GM12873 (cell line): ENCODE results near the gene PRKCH.

Experiments
- TF ChIP-seq, protein P1 (sequence below): IDR thresholded peaks from 2 replicates; pipeline ENCODE4 v1.5.1; 2012; ENCODE audit warnings: low read depth, mild to moderate bottlenecking, moderate library complexity, low read length, control low read depth; ENCODE audit not compliant: insufficient read depth; ENCODE audit errors: missing control alignments

Gene PRKCH

DNA sequence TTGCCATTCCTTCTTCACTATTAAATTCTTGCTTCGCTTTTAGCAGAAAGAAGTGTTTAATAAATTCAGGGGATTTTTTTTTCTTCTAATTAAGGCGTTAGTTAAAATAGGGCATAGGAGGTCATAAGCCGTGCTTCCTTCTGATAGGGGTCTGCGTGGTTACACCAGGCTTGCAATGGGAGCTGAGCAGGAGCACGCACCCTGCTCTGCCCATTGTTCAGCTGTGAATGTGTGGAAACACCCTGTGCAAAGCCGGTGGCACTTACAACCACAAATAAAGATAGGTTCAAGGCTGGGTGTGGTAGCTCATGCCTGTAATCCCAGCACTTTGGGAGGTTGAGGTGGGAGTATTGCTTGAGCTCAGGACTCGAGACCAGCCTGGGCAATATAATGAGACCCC is 162.1 kb downstream of the PRKCH start:
- TF ChIP-seq, protein P1, sequence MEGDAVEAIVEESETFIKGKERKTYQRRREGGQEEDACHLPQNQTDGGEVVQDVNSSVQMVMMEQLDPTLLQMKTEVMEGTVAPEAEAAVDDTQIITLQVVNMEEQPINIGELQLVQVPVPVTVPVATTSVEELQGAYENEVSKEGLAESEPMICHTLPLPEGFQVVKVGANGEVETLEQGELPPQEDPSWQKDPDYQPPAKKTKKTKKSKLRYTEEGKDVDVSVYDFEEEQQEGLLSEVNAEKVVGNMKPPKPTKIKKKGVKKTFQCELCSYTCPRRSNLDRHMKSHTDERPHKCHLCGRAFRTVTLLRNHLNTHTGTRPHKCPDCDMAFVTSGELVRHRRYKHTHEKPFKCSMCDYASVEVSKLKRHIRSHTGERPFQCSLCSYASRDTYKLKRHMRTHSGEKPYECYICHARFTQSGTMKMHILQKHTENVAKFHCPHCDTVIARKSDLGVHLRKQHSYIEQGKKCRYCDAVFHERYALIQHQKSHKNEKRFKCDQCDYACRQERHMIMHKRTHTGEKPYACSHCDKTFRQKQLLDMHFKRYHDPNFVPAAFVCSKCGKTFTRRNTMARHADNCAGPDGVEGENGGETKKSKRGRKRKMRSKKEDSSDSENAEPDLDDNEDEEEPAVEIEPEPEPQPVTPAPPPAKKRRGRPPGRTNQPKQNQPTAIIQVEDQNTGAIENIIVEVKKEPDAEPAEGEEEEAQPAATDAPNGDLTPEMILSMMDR = no peak

DNA sequence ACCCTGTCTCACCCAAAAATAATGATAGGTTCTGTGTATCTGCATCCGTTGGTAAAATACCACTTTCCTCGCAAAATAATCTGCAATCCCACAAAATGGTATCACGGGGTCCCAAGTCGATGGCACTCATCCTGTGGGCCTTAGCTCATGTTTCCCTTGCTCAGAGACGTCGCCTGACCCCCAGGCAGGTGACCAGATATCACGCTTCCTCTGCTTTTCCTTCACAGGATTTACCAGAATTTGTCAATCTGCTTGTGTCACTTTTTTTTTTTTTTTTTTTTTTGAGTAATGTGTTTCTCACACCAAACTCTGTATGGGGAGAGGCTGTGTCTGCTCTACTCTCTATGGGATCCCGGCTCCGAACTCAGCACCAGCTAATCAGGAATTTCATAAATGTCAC is 162.7 kb downstream of the PRKCH start:
- TF ChIP-seq, protein P1 = no peak

DNA sequence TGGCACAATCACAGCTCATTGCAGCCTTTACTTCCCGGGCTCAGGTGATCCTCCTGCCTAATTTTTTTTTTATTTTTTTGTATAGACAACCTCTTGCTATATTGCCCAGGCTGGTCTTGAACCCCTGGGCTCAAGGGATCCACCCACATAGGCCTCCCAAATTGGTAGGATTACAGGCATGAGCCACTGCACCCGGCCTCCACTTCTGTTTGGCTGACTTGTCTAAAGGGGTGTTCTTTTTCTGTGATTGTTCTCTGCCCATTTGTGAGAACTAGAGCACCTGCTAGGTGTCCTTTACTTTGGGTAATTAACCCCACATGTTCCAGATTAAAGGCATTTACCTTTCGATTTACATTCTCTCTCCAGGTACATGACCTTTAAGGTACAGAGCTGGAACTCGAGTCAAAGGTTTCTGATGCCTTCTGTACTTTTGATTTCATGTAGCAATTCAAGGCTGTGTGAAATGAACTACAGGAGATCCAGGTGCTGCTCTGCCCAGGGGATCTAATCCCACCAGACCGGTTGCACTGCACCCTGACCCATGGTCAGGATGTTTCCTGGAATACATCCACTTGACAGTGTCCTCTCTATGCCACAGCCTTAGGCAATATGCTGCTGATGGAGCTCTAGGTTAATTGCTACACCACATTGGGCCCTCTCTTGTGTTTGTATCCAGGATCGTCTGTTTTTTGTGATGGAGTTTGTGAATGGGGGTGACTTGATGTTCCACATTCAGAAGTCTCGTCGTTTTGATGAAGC is 163.6 kb downstream of the PRKCH start:
- TF ChIP-seq, protein P1 = no peak

DNA sequence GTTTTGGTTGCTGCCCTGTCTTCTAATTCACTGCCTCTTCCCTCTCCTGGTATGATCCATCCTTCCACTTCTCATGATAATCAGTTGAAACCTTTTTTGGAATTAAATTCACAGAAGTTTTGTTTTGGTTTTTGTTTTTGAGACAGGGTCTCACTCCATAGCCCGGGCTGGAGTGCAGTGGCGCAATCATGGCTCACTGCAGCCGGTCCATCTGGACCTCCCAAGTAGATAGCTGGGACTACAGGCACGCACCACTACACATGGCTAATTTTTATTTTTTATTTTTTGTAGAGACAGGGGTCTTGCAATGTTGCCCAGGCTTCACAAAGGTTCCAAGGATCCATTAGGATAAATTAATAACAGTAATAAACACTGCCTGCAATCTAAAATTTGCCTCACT is 164.3 kb downstream of the PRKCH start:
- TF ChIP-seq, protein P1 = no peak

DNA sequence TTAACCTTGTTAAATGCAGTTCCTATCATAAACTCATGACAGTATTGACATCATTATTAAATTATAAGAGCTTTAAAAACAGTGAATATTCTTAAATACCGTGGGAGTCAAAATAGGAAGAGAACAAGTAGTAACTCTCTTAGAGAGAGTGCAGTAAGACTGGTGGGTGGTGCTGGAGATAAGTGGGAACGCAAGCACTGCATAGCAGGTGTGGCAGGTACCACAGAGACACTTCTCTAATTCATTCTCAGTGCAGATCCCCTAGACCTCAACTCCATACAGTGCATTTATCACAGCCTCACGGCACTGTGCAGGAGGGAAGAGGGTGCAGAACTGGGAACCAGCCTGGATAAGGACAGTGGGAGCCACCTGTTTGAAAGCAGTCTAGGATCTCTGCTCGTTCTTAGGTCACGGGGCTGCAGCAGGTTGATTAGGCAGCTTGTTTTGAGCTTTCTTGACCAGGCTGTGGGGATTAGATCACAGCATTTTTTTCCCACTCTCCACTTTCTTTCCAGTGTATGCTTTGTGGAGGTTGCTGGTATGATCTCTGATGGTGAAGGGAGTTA is 165.6 kb downstream of the PRKCH start:
- TF ChIP-seq, protein P1 = no peak

DNA sequence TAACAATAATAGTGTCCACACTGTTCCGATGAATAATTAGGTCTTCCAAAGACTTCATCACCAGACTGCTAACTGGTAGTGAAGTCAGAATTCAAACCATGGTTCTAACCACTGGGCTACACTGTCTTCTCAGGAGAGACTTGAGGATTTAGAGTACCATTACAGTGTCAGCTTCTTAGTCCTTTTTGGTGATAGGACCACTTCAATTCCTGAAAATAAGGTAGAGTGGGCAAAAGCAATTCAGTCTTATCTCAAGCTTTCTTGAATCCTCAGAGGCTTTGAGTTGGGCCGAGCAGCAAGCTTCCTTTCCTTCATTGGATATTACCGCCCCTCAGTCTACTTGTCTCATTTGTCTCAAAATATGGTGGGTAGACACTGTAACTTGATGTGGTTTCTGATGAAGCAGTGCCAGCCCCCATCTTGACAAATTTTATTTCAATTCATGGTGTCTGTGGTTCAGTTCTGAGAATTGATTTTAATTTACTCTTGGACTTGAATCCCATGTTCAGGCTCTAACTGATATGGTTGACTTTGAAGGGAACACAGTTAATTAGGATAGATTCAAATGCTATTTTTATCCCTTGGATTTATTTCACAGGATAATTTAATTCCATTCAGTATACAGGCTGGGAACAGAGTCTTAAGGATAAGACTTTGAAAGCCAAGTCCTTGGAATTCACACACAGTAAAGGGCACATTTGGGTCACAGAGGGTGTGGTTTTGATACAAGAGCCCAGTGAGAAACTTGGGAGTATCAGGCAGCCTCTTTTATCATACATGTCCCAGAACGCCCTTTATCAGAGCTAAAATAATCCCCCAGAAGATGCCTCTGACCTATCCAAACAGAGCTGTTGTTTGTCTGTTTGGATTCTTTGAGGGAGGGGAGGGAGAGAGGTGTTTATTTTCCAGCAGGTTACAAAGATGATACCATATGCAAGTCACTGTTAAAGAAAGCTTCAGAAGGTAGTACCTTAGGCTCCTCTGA is 167.3 kb downstream of the PRKCH start:
- TF ChIP-seq, protein P1 = no peak

DNA sequence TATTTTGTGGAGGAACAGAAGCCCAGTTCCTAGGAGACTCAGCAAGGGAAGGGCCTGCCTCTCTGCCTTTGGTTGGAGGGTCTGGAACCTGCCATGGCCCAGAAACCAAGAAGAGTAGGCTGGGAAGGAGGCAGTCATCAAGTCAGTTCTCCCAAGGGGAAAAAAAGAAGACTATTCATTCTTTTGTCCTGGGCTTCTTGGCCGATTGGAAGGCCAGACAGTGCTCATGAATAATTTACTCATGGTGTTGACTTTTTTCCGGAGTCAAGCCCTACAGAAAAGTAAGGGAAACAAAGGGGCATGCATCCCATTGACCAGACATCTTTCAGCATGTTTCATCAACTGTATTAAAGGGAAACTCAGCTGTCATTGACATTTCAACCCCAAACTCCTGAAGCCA is 168.1 kb downstream of the PRKCH start:
- TF ChIP-seq, protein P1 = no peak
